WTC11 (cell line): Measurements from ENCODE around the gene BMP6. TPM values are rescaled to one million over a fixed set of nuclear protein-coding genes. Genes with fewer than 3 reads are reported as not detected.

Source experiments
- ATAC-seq: fragments of 200-7000 bp; cut with Tn5 transposase; 2 replicates; pipeline ENCODE4 v1.10.0; 2021; ENCODE audit warnings: mild to moderate bottlenecking, moderate library complexity
- CTCF ChIA-PET: fragments of 300-600 bp; sonication (Branson Sonifier 250); formaldehyde crosslinking; loops from one replicate; lab custom pipeline; 2021; ENCODE audit warnings: antibody characterized with exemption; lab: Charles Lee
- POLR2A ChIA-PET: fragments of 350-600 bp; sonication (Branson Sonifier 250); formaldehyde crosslinking; loops from one replicate; lab custom pipeline; 2021; ENCODE audit warnings: antibody characterized with exemption; lab: Charles Lee
- DNase-seq: peaks from one replicate; pipeline ENCODE4 v3.0.0; 2021; ENCODE audit warnings: low spot score
- H3K27ac Mint-ChIP-seq: 2 replicates; pipeline ENCODE4 v1.8.0; 2021; ENCODE audit warnings: mixed read lengths
- H3K27me3 Mint-ChIP-seq: 2 replicates; pipeline ENCODE4 v1.8.0; 2021; ENCODE audit warnings: low read depth, mild to moderate bottlenecking, moderate library complexity, mixed read lengths
- H3K36me3 Mint-ChIP-seq: 2 replicates; pipeline ENCODE4 v1.8.0; 2021; ENCODE audit warnings: mixed read lengths
- H3K4me1 Mint-ChIP-seq: 2 replicates; pipeline ENCODE4 v1.8.0; 2022; ENCODE audit warnings: mixed read lengths
- H3K4me3 Mint-ChIP-seq: 2 replicates; pipeline ENCODE4 v1.8.0; 2021; ENCODE audit warnings: mild to moderate bottlenecking, moderate library complexity, mixed read lengths
- H3K9me3 Mint-ChIP-seq: 2 replicates; pipeline ENCODE4 v1.8.0; 2021; ENCODE audit warnings: mixed read lengths
- CREB1 ChIP-seq: sonication (generic); formaldehyde crosslinking; IDR thresholded peaks from 2 replicates; pipeline ENCODE4 v1.8.0; 2023; ENCODE audit warnings: mild to moderate bottlenecking, missing genetic modification reagents
- CTCF ChIP-seq: fragments of 200-600 bp; IDR thresholded peaks from 2 replicates; pipeline ENCODE4 v1.8.0; 2022; ENCODE audit warnings: antibody characterized with exemption
- FOXK1 ChIP-seq: sonication (generic); formaldehyde crosslinking; IDR thresholded peaks from 2 replicates; pipeline ENCODE4 v1.8.0; 2022; ENCODE audit warnings: mild to moderate bottlenecking, moderate library complexity, missing genetic modification reagents
- KAT7 ChIP-seq: sonication (generic); formaldehyde crosslinking; IDR thresholded peaks from 2 replicates; pipeline ENCODE4 v1.8.1; 2023; ENCODE audit warnings: missing genetic modification reagents, mild to moderate bottlenecking, borderline replicate concordance
- NFATC4 ChIP-seq: fragments of 250-450 bp; sonication (Bioruptor Pico); IDR thresholded peaks from 2 replicates; pipeline ENCODE4 v1.9.0; 2021; ENCODE audit warnings: mild to moderate bottlenecking
- NR2C2 ChIP-seq: sonication (generic); formaldehyde crosslinking; IDR thresholded peaks from 2 replicates; pipeline ENCODE4 v1.8.0; 2022; ENCODE audit warnings: mild to moderate bottlenecking, missing genetic modification reagents
- PRDM15 ChIP-seq: sonication (generic); formaldehyde crosslinking; IDR thresholded peaks from 2 replicates; pipeline ENCODE4 v1.8.0; 2022; ENCODE audit warnings: missing genetic modification reagents
- PRRX2 ChIP-seq: fragments of 250-450 bp; sonication (Bioruptor Pico); IDR thresholded peaks from 2 replicates; pipeline ENCODE4 v1.8.0; 2021; ENCODE audit warnings: mild to moderate bottlenecking
- RELA ChIP-seq: sonication (generic); formaldehyde crosslinking; IDR thresholded peaks from 2 replicates; pipeline ENCODE4 v1.8.1; 2022; ENCODE audit warnings: missing genetic modification reagents, mild to moderate bottlenecking, borderline replicate concordance
- RORB ChIP-seq: fragments of 250-450 bp; sonication (Bioruptor Pico); IDR thresholded peaks from 2 replicates; pipeline ENCODE4 v1.9.0; 2021; ENCODE audit warnings: mild to moderate bottlenecking
- SP1 ChIP-seq: sonication (generic); formaldehyde crosslinking; conservative IDR thresholded peaks from 2 replicates; pipeline ENCODE4 v1.8.1; 2022; ENCODE audit warnings: missing genetic modification reagents
- TCF7 ChIP-seq: sonication (generic); formaldehyde crosslinking; IDR thresholded peaks from 2 replicates; pipeline ENCODE4 v1.8.0; 2022; ENCODE audit warnings: mild to moderate bottlenecking, low read depth, missing genetic modification reagents, moderate library complexity
- USF2 ChIP-seq: sonication (generic); formaldehyde crosslinking; IDR thresholded peaks from 2 replicates; pipeline ENCODE4 v1.8.1; 2023; ENCODE audit warnings: mild to moderate bottlenecking, missing genetic modification reagents, moderate library complexity
- ZBTB43 ChIP-seq: sonication (generic); formaldehyde crosslinking; IDR thresholded peaks from 2 replicates; pipeline ENCODE4 v1.8.1; 2023; ENCODE audit warnings: mild to moderate bottlenecking, missing genetic modification reagents
- ZNF138 ChIP-seq: sonication (generic); formaldehyde crosslinking; conservative IDR thresholded peaks from 2 replicates; pipeline ENCODE4 v1.8.1; 2022; ENCODE audit warnings: mild to moderate bottlenecking, moderate library complexity, missing genetic modification reagents
- ZNF396 ChIP-seq: fragments of 250-450 bp; sonication (Bioruptor Pico); IDR thresholded peaks from 2 replicates; pipeline ENCODE4 v1.8.0; 2021; ENCODE audit warnings: mild to moderate bottlenecking, moderate library complexity, borderline replicate concordance
- ZNF416 ChIP-seq: fragments of 250-450 bp; sonication (Bioruptor Pico); IDR thresholded peaks from 2 replicates; pipeline ENCODE4 v1.9.0; 2021; ENCODE audit warnings: mild to moderate bottlenecking, inconsistent platforms
- ZSCAN18 ChIP-seq: fragments of 250-450 bp; sonication (Bioruptor Pico); IDR thresholded peaks from 2 replicates; pipeline ENCODE4 v2.1.2; 2022; ENCODE audit warnings: mild to moderate bottlenecking, moderate library complexity
- total RNA-seq: library from RNA; stranded (reverse); gene quantifications from 3 replicates; pipeline ENCODE4 v1.2.3, GENCODE V29; 2021
- TF ChIP-seq, protein P1 (sequence below): sonication (generic); formaldehyde crosslinking; IDR thresholded peaks from 2 replicates; pipeline ENCODE4 v1.8.1; 2022; ENCODE audit warnings: mild to moderate bottlenecking, moderate library complexity, missing genetic modification reagents

The BMP6 gene
- total RNA-seq, 1 experiment from 2014 or later: 1.0 TPM

GRCh38 chr6:7784706-7785105, 58.8 kb downstream of the BMP6 start:
- Mint-ChIP-seq H3K4me3 (no peak overlapping the region), H3K4me1 (no peaks in the 10 kb centered on the region)
- POLR2A ChIA-PET: no interaction called here
- TF ChIP-seq PRDM15 (CRISPR knock-in tag) (no peak), ZNF416 (CRISPR knock-in tag) (no peak), NFATC4 (no peak), KAT7 (CRISPR knock-in tag) (no peak), CREB1 (CRISPR knock-in tag) (no peak), ZNF138 (no peak)
- TF ChIP-seq, all 79 proteins: peak for 0
- Mint-ChIP-seq H3K27me3 (no peaks in the 10 kb centered on the region; the same call in 1 of the 2 replicates), H3K36me3 (no peaks in the 10 kb centered on the region), H3K9me3 (no peaks in the 10 kb centered on the region), H3K27ac (no peak overlapping the region)
- CTCF ChIA-PET: no interaction called here
- no peak for DNase-seq
- no peak for ATAC-seq

DNA sequence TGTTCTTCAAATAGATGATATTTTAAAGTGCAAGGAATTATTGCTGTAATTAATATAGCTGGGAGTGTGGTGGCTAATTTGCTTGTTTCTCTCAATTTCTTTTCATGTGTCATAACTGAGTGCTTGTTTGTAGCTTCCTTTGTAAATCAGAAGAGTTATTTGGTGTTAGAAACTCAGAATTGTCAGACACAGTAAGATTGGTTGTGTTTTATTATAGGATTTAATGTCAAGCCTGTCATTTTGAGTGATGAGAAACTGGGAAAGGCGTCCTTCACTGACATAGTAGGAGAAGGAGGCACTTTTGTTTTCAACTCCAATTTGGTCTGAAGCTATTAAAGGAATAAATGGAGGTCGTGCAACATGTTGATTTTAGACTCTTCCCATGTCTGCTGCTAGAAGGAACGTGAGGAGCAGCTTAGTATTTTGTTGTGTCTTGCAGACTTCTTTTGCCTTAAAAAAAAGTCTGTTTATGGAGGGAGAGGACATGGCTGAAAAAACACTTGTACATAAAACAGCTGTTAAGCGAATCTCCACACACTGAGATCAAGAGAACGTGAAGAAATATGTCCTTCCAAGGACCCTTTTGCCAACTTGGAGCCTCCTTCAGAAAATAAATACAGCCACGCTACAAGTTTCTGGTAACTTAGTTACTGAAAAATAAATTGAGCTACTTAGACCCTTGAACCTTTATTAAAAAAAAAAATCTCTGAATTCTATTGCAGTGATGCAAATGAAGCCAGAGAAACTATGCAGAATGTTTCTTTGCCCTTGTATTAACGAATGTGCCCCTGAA, 59.5 kb downstream of the BMP6 start:
- CTCF ChIA-PET: no interaction called here
- no peak overlapping the region for H3K27ac Mint-ChIP-seq
- no peak for TF ChIP-seq USF2
- TF ChIP-seq CTCF: no peak
- TF ChIP-seq ZNF138: no peak
- H3K4me1 Mint-ChIP-seq: no peaks in the 10 kb centered on the region
- H3K4me3 Mint-ChIP-seq: no peak overlapping the region
- H3K9me3 Mint-ChIP-seq: no peaks in the 10 kb centered on the region
- no peaks in the 10 kb centered on the region for H3K36me3 Mint-ChIP-seq
- ATAC-seq (no peak), DNase-seq (no peak)
- POLR2A ChIA-PET: interaction anchor here (0.7 kb wide), 1 partner anchor 24 kb away, joined by 4 read pairs; no protein-coding TSS in a partner anchor
- no peaks in the 10 kb centered on the region; the same call in 1 of the 2 replicates for H3K27me3 Mint-ChIP-seq

DNA sequence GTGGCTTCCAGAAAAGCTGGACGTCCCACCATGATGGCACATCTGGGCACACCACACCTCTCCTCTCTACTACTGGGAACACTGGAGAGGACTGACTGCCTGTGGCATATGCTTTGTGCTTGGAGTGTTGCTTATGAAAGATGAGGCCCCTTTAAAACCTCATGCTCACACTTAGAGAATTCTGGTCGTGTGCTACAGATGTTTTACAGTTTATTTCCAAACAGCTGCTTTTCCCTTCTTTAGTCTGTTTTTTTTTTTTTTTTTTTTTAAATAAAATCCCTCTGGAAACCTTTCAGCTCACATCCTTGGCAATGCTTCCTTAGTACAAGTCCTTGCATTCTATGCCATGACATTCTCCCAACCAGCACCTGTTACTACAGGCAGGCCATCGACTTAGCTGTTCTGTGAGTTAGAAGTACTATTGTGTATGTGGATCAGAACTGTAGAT, 60.3 kb downstream of the BMP6 start:
- no peaks in the 10 kb centered on the region for H3K36me3 Mint-ChIP-seq
- H3K4me1 Mint-ChIP-seq: no peaks in the 10 kb centered on the region
- TF ChIP-seq PRRX2 (CRISPR knock-in tag): no peak
- no peak for TF ChIP-seq NR2C2
- no peak for TF ChIP-seq RELA (CRISPR knock-in tag)
- no peak for TF ChIP-seq CREB1 (CRISPR knock-in tag)
- H3K27ac Mint-ChIP-seq: no peak overlapping the region
- ChIA-PET POLR2A (interaction anchor here (0.7 kb wide), 1 partner anchor 23 kb away, joined by 4 read pairs; no protein-coding TSS in a partner anchor), CTCF (no interaction called here)
- H3K9me3 Mint-ChIP-seq: no peaks in the 10 kb centered on the region
- H3K4me3 Mint-ChIP-seq: no peak overlapping the region
- no peak for ATAC-seq
- H3K27me3 Mint-ChIP-seq: no peaks in the 10 kb centered on the region; the same call in 1 of the 2 replicates
- no peak for DNase-seq

DNA sequence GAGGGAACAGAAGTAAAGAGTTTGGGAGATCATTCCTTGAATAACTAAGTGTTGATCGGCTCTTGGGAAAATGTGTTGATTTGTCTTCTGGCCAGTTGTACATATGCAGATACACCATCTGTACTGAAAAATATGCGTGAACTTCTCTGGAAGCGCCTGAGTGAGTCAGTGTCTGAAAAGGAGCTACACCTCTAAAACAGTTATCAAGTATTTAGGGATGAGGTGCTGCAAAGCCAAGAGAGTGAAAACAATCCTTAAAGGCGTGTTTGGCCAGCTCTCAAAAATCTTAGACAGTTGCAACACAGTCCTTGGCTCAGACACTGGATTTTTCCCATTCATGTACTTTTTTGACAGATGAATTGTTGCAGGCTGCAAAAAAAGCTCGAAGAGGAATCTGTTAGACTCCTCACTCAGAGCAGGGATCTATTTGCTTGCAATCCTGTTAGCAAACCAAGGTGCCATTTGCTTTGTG, 61.3 kb downstream of the BMP6 start:
- POLR2A ChIA-PET: no interaction called here
- ATAC-seq (no peak), DNase-seq (no peak)
- Mint-ChIP-seq H3K36me3 (no peaks in the 10 kb centered on the region), H3K4me3 (no peak overlapping the region), H3K27me3 (no peaks in the 10 kb centered on the region; the same call in 1 of the 2 replicates), H3K27ac (no peak overlapping the region), H3K4me1 (no peaks in the 10 kb centered on the region), H3K9me3 (no peaks in the 10 kb centered on the region)
- CTCF ChIA-PET: no interaction called here
- TF ChIP-seq ZSCAN18 (no peak), FOXK1 (CRISPR knock-in tag) (no peak), SP1 (CRISPR knock-in tag) (no peak), ZBTB43 (CRISPR knock-in tag) (no peak), ZNF138 (no peak), ZNF396 (CRISPR knock-in tag) (no peak), RORB (CRISPR knock-in tag) (no peak), TCF7 (CRISPR knock-in tag) (no peak)
- TF ChIP-seq, protein P1, sequence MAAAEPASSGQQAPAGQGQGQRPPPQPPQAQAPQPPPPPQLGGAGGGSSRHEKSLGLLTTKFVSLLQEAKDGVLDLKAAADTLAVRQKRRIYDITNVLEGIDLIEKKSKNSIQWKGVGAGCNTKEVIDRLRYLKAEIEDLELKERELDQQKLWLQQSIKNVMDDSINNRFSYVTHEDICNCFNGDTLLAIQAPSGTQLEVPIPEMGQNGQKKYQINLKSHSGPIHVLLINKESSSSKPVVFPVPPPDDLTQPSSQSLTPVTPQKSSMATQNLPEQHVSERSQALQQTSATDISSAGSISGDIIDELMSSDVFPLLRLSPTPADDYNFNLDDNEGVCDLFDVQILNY (CRISPR knock-in tag): no peak
